GM10266 (cell line): ENCODE measurements around the gene LYPD6.

Source experiments
- DNase-seq: peaks from one replicate; pipeline ENCODE4 v3.0.0; 2012; ENCODE audit errors: extremely low spot score
- CTCF ChIP-seq: IDR thresholded peaks from 2 replicates; pipeline ENCODE4 v1.5.1; 2012; ENCODE audit warnings: mild to moderate bottlenecking, low read depth; ENCODE audit not compliant: control insufficient read depth, insufficient read depth; ENCODE audit errors: missing control alignments

Gene LYPD6

GRCh38 chr2:149507974-149508373, 177.6 kb downstream of the LYPD6 start:
- no peak for DNase-seq
- no peak for TF ChIP-seq CTCF

- TF ChIP-seq CTCF = no peak
- no peak for DNase-seq
These were observed 183.1 kb downstream of the LYPD6 start for GRCh38 chr2:149513461-149513860.
